HUES48 (cell line): ENCODE results near the gene TANK.
"Not testable (repeated sequence)": the region's sequence is repeated elsewhere in the genome, so short reads cannot be mapped to it uniquely, and the experiment has no call there.

ENCODE experiments used
- H3K27ac ChIP-seq: one replicate; pipeline ENCODE4 v1.7.0; 2013; ENCODE audit warnings: low read depth, low read length, inconsistent platforms
- H3K27me3 ChIP-seq: 2 replicates; pipeline ENCODE4 v1.6.1; 2013; ENCODE audit warnings: mild to moderate bottlenecking, low read length; ENCODE audit not compliant: control insufficient read depth, insufficient read depth
- H3K36me3 ChIP-seq: 2 replicates; pipeline ENCODE4 v1.6.1; 2013; ENCODE audit warnings: low read length; ENCODE audit not compliant: control insufficient read depth, insufficient read depth
- H3K4me1 ChIP-seq: 2 replicates; pipeline ENCODE4 v1.6.1; 2013; ENCODE audit warnings: mild to moderate bottlenecking, low read length; ENCODE audit not compliant: control insufficient read depth, insufficient read depth
- H3K4me3 ChIP-seq: 2 replicates; pipeline ENCODE4 v1.5.1; 2013; ENCODE audit warnings: mild to moderate bottlenecking, low read depth, low read length
- H3K9ac ChIP-seq: 2 replicates; pipeline ENCODE4 v1.6.1; 2013; ENCODE audit warnings: mild to moderate bottlenecking, low read depth, low read length, moderate library complexity
- H3K9me3 ChIP-seq: 2 replicates; pipeline ENCODE4 v1.6.1; 2013; ENCODE audit warnings: low read length; ENCODE audit not compliant: control insufficient read depth, insufficient read depth

Gene TANK

GRCh38 chr2:161233858-161234431 is 73.7 kb downstream of the TANK start:
- H3K27ac ChIP-seq, result no peak overlapping the region
- no peak overlapping the region for H3K4me3 ChIP-seq
- H3K9ac ChIP-seq, result no peak overlapping the region
- H3K9me3 ChIP-seq, result no peaks in the 10 kb centered on the region
- peaks cover 5% of the 10 kb centered on the region for H3K36me3 ChIP-seq
- H3K27me3 ChIP-seq, result peaks cover 30% of the 10 kb centered on the region
- peaks cover 2% of the 10 kb centered on the region; the same call in 1 of the 2 replicates for H3K4me1 ChIP-seq

GRCh38 chr2:161234627-161235026 is 74.4 kb downstream of the TANK start:
- Histone ChIP-seq H3K9ac (no peak overlapping the region), H3K4me1 (peaks cover 2% of the 10 kb centered on the region; the same call in 1 of the 2 replicates), H3K27ac (no peak overlapping the region)

GRCh38 chr2:161237392-161238264 is 77.4 kb downstream of the TANK start:
- no peaks in the 10 kb centered on the region for H3K36me3 ChIP-seq
- H3K4me1 ChIP-seq, result peaks cover 7% of the 10 kb centered on the region; the same call in 1 of the 2 replicates
- peaks cover 64% of the 10 kb centered on the region for H3K27me3 ChIP-seq
- no peak overlapping the region; the same call in 1 of the 2 replicates for H3K9ac ChIP-seq
- H3K9me3 ChIP-seq, result no peaks in the 10 kb centered on the region
- peak overlapping the region; percentile 63 for H3K4me3 ChIP-seq
- H3K27ac ChIP-seq, result no peak overlapping the region

More at GRCh38 chr2:161234627-161235026, 74.4 kb downstream of the TANK start:
- Histone ChIP-seq H3K27me3 (peaks cover 36% of the 10 kb centered on the region), H3K4me3 (no peak overlapping the region), H3K36me3 (peaks cover 5% of the 10 kb centered on the region), H3K9me3 (no peaks in the 10 kb centered on the region)

- H3K36me3 ChIP-seq, result no peaks in the 10 kb centered on the region
- no peak overlapping the region for H3K9ac ChIP-seq
- no peak overlapping the region for H3K27ac ChIP-seq
- H3K4me1 ChIP-seq, result peaks cover 8% of the 10 kb centered on the region
- H3K4me3 ChIP-seq, result peak overlapping the region; percentile 63
- H3K27me3 ChIP-seq, result peaks cover 70% of the 10 kb centered on the region
- no peaks in the 10 kb centered on the region for H3K9me3 ChIP-seq
These were observed 78.0 kb downstream of the TANK start for GRCh38 chr2:161238265-161238559.

GRCh38 chr2:161238560-161239325 is 78.5 kb downstream of the TANK start:
- Histone ChIP-seq H3K9me3 (no peaks in the 10 kb centered on the region), H3K36me3 (no peaks in the 10 kb centered on the region), H3K9ac (no peak overlapping the region), H3K4me3 (peak overlapping the region; percentile 63), H3K4me1 (peaks cover 13% of the 10 kb centered on the region), H3K27me3 (peaks cover 76% of the 10 kb centered on the region), H3K27ac (peak overlapping the region; percentile 50)

- Histone ChIP-seq H3K36me3 (no peaks in the 10 kb centered on the region), H3K27me3 (peaks cover 83% of the 10 kb centered on the region), H3K4me3 (peak overlapping the region; percentile 63), H3K9ac (no peak overlapping the region), H3K27ac (peak overlapping the region; percentile 50), H3K9me3 (no peaks in the 10 kb centered on the region), H3K4me1 (peaks cover 21% of the 10 kb centered on the region)
These were observed 79.3 kb downstream of the TANK start for GRCh38 chr2:161239326-161240109.

GRCh38 chr2:161241894-161242293 is 81.7 kb downstream of the TANK start:
- H3K27me3 ChIP-seq, result peaks cover 70% of the 10 kb centered on the region
- H3K9ac ChIP-seq, result no peak overlapping the region
- H3K27ac ChIP-seq, result no peak overlapping the region
- H3K9me3 ChIP-seq, result no peaks in the 10 kb centered on the region
- H3K36me3 ChIP-seq, result no peaks in the 10 kb centered on the region
- peaks cover 36% of the 10 kb centered on the region for H3K4me1 ChIP-seq
- no peak overlapping the region for H3K4me3 ChIP-seq

GRCh38 chr2:161243312-161243711 is 83.1 kb downstream of the TANK start:
- H3K27ac ChIP-seq, result no peak overlapping the region
- peaks cover 38% of the 10 kb centered on the region for H3K4me1 ChIP-seq
- no peak overlapping the region for H3K4me3 ChIP-seq
- no peaks in the 10 kb centered on the region for H3K36me3 ChIP-seq
- H3K9ac ChIP-seq, result no peak overlapping the region
- H3K9me3 ChIP-seq, result no peaks in the 10 kb centered on the region
- H3K27me3 ChIP-seq, result peaks cover 55% of the 10 kb centered on the region

- Histone ChIP-seq H3K4me3 (peak overlapping the region; percentile 58), H3K27ac (no peak overlapping the region), H3K27me3 (peaks cover 53% of the 10 kb centered on the region), H3K9me3 (no peaks in the 10 kb centered on the region), H3K4me1 (peaks cover 38% of the 10 kb centered on the region), H3K36me3 (no peaks in the 10 kb centered on the region), H3K9ac (peak overlapping the region; percentile 50)
These were observed 83.7 kb downstream of the TANK start for GRCh38 chr2:161243905-161244304.

- peak overlapping the region; percentile 50 for H3K9ac ChIP-seq
- H3K4me3 ChIP-seq, result peak overlapping the region; percentile 58
- H3K27me3 ChIP-seq, result peaks cover 47% of the 10 kb centered on the region
These were observed 84.4 kb downstream of the TANK start for GRCh38 chr2:161244387-161245260.

More at GRCh38 chr2:161244387-161245260, 84.4 kb downstream of the TANK start:
- H3K36me3 ChIP-seq, H3K9me3 ChIP-seq: not testable (repeated sequence)
- peak overlapping the region; percentile 22 for H3K27ac ChIP-seq
- H3K4me1 ChIP-seq, result peaks cover 38% of the 10 kb centered on the region
